Measurements from ENCODE around the gene MX2.

- TF ChIP-seq CTCF (IDR thresholded peaks at IDR 0.05) = peak in 3 of 4 experiments; percentile 20 to 73 (median 45)
- no peak for TF ChIP-seq POLR2A (IDR thresholded peaks at IDR 0.05)
- peak; percentile 50 for TF ChIP-seq POLR2AphosphoS5 (IDR thresholded peaks at IDR 0.05)
These were observed 1.6 kb upstream of the MX2 start for GRCh38 chr21:41360072-41360821.
